ENCODE data around the gene VWA1.
"Not testable (repeated sequence)": the region's sequence is repeated elsewhere in the genome, so short reads cannot be mapped to it uniquely, and the experiment has no call there.

The VWA1 gene

DNA sequence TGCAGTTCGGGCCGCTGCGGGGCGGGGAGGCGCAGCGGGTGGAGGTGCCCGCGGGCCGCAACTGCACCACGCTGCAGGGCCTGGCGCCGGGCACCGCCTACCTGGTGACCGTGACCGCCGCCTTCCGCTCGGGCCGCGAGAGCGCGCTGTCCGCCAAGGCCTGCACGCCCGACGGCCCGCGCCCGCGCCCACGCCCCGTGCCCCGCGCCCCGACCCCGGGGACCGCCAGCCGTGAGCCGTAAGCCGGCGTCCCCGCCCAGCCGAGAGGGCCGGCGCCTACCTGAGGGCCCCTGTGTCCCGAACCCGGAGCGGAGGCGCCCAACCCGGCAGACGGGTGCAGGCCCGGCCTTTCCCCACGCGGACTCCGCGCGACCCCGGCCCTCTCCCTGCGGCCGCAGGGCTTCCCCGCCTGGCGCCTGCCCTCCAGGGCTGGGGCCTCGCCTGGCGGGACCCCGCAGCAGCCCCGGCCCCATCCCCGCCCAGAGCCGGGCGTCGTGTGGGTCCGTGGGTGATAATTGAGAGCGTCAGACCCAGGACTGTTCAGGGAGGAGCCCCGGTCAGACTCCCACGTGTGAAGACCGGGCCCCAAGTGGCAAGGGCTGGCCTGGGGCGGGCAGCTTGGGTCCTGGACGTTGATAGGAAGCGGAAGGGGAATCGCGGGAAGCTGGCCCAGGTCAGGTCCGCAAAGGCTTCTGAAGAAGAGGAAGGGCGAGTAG, 4.2 kb downstream of the VWA1 start:
- no peaks in the 10 kb centered on the region for H3K36me3 Mint-ChIP-seq (ENCODE audit: low read depth)
- TF ChIP-seq, protein P1, sequence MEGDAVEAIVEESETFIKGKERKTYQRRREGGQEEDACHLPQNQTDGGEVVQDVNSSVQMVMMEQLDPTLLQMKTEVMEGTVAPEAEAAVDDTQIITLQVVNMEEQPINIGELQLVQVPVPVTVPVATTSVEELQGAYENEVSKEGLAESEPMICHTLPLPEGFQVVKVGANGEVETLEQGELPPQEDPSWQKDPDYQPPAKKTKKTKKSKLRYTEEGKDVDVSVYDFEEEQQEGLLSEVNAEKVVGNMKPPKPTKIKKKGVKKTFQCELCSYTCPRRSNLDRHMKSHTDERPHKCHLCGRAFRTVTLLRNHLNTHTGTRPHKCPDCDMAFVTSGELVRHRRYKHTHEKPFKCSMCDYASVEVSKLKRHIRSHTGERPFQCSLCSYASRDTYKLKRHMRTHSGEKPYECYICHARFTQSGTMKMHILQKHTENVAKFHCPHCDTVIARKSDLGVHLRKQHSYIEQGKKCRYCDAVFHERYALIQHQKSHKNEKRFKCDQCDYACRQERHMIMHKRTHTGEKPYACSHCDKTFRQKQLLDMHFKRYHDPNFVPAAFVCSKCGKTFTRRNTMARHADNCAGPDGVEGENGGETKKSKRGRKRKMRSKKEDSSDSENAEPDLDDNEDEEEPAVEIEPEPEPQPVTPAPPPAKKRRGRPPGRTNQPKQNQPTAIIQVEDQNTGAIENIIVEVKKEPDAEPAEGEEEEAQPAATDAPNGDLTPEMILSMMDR (IDR thresholded peaks at IDR 0.05) = no peak
- H3K27ac Mint-ChIP-seq = no peak overlapping the region
- H3K4me3 Mint-ChIP-seq = no peak overlapping the region
- H3K4me1 Mint-ChIP-seq = peaks cover 21% of the 10 kb centered on the region
- no peaks in the 10 kb centered on the region for H3K27me3 Mint-ChIP-seq (ENCODE audit: low read depth, poor library complexity)
- no peaks in the 10 kb centered on the region for H3K9me3 Mint-ChIP-seq
- DNase-seq = no peak

DNA sequence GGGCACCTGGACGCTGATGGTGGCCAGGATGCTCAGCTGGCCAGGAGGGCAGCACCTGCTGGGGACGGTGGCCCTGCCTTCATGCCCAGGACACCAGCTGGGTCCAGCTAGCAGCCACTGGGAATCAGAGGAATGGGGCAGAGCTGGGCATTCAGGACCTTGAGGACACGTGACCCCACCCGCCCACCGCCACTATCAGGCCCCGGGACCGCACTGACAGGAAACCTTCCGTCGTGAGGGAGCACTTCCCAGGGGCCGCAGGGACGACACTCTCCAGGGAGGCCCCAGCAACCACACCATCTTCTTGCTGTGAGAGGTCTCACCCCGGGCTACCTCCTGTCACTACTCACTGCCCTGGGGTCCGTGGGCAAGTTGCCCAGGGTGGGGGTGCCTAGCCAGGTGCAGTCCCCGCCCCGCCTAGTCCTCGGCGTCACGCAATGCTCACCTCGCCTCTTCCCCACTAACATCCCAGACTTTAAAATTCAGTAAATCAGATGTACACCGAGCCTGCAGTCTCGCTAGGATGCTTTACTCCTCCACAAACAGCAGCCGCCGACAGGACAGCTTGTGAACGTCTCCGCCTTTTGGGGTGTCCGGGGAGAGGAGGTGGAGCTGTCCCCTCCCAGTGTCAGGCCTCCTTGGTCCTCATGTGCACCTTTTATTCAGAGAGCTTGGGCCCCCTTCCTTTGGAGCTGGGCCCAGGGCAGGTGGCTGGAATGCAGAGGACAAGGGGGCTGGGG, 4.9 kb downstream of the VWA1 start:
- DNase-seq = no peak
- TF ChIP-seq, protein P1 (IDR thresholded peaks at IDR 0.05) = no peak
- no peak overlapping the region for H3K27ac Mint-ChIP-seq
- H3K36me3 Mint-ChIP-seq (ENCODE audit: low read depth) = no peaks in the 10 kb centered on the region
- no peaks in the 10 kb centered on the region for H3K9me3 Mint-ChIP-seq
- peaks cover 15% of the 10 kb centered on the region for H3K4me1 Mint-ChIP-seq
- H3K27me3 Mint-ChIP-seq (ENCODE audit: low read depth, poor library complexity) = no peaks in the 10 kb centered on the region
- H3K4me3 Mint-ChIP-seq = no peak overlapping the region

DNA sequence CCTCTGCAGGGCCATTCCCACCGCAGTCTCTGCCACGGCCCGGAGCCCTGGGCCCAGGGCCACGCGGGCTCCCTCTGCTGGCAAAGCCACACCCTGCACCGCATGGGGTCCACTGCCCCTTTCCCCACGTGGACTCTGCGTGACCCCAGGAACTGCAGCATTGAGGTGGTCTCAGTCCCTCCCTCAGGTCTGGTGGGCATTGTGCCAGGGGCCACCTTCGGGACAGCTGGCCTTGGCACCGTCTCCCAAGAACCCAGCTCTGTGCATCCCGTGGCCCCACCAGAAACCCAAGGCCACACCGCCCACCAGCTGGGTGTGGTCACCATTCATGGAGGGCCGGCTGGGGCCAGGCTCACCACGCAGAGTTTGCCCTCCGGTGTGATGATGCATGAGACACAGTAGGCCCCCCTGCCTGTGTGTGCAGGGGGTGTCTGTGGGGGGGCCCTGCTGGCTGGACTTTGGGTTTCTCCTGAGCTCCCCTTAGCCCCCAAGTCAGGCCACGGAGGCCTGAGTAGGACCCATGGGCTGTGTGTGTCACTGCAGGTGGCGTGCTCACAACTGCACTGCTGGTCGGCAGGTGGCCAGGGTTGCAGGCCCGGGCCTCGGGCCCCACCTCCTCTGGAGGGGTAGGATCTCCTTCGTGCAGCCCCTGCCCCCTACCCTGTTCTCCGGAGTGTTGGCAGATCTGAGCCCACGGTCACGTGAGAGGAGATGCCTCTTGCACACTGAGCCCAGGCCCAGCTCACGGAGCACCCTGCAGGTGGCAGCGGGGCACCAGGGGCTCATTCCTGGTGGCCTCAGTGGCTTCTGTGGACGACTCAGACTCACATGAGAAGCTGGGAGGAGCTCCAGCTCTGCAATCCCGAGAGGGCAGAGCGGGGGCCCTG, 5.8 kb downstream of the VWA1 start:
- H3K4me1 Mint-ChIP-seq = peaks cover 14% of the 10 kb centered on the region
- H3K27me3 Mint-ChIP-seq (ENCODE audit: low read depth, poor library complexity) = no peaks in the 10 kb centered on the region
- TF ChIP-seq, protein P1 (IDR thresholded peaks at IDR 0.05) = peak; percentile 77
- H3K9me3 Mint-ChIP-seq = no peaks in the 10 kb centered on the region
- no peaks in the 10 kb centered on the region for H3K36me3 Mint-ChIP-seq (ENCODE audit: low read depth)
- no peak overlapping the region for H3K4me3 Mint-ChIP-seq
- DNase-seq = peak; percentile 73
- no peak overlapping the region for H3K27ac Mint-ChIP-seq

DNA sequence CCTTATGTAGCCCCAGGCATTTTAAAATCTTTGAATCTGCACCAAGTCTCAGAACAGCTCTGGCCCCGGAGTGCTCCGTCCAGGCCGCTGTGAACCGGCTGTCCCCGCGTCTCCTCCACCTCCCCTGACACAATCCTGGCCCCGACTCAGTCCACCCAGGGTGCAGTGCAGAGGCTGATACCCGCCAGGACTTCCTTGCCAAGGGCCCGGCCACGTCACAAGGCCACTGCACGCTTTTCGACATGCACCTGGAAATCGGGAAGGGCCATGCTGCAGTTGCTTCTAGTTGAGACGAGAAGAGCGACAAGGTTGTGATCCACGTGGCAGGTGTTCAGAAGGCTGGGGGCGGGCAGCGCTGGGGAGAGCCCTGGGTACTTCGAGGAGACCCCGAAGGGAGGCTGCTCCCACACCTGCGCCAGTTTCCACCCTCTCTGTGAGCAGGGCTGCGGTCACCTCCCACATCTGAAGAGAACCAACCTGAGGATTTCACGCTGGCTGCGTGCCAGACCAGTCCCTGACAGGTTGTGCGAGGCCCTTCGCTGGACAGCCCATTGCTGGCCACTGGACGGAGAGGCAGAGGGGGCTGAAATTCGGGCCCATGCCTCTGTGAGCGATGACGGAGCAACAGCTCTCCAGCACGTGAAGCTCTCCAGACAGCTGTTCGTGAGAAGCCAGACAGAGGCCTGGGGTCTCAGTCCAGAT, 6.7 kb downstream of the VWA1 start:
- H3K9me3 Mint-ChIP-seq = no peaks in the 10 kb centered on the region
- no peaks in the 10 kb centered on the region for H3K36me3 Mint-ChIP-seq (ENCODE audit: low read depth)
- TF ChIP-seq, protein P1 (IDR thresholded peaks at IDR 0.05) = no peak
- no peak overlapping the region for H3K4me3 Mint-ChIP-seq
- peaks cover 12% of the 10 kb centered on the region for H3K4me1 Mint-ChIP-seq
- H3K27ac Mint-ChIP-seq = no peak overlapping the region
- H3K27me3 Mint-ChIP-seq (ENCODE audit: low read depth, poor library complexity) = no peaks in the 10 kb centered on the region
- no peak for DNase-seq

DNA sequence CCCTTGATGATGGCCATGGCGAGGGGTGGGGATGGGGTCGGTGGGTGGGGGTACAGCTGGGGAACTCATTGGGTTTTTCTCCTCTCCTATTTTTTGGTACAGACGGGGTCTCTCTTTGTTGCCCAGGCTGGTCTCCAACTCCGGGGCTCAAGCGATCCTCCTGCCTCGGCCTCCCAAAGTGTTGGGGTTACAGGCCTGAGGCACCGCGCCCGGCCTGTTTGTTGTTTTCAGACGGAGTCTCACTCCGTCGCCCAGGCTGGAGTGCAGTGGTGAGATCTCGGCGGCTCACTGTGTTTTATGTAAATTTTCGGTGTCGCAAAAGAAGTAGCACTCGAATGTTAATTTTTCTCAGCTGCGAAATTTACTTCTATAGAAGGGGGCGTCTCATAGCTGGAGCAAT, 11.1 kb downstream of the VWA1 start:
- not testable (repeated sequence) for H3K4me1 Mint-ChIP-seq; H3K4me3 Mint-ChIP-seq; H3K27me3 Mint-ChIP-seq (ENCODE audit: low read depth, poor library complexity); H3K9me3 Mint-ChIP-seq; H3K27ac Mint-ChIP-seq; DNase-seq; H3K36me3 Mint-ChIP-seq (ENCODE audit: low read depth)
